Glutamatergic neuron (in vitro differentiated cells): Measurements from ENCODE around the gene BOD1. TPM values are rescaled to one million over a fixed set of nuclear protein-coding genes. Genes with fewer than 3 reads are reported as not detected.

Experiments
- DNase-seq: peaks from one replicate; pipeline ENCODE4 v3.0.0; 2022
- H3K27ac Mint-ChIP-seq: one replicate; pipeline ENCODE4 v1.8.0; 2020; ENCODE audit warnings: mild to moderate bottlenecking, mixed read lengths, inconsistent platforms; ENCODE audit not compliant: unreplicated experiment
- H3K27me3 Mint-ChIP-seq: one replicate; pipeline ENCODE4 v1.8.0; 2020; ENCODE audit warnings: mild to moderate bottlenecking, moderate library complexity, mixed read lengths, inconsistent platforms; ENCODE audit not compliant: unreplicated experiment
- H3K36me3 Mint-ChIP-seq: one replicate; pipeline ENCODE4 v1.8.0; 2020; ENCODE audit warnings: mild to moderate bottlenecking, mixed read lengths, inconsistent platforms; ENCODE audit not compliant: unreplicated experiment
- H3K4me1 Mint-ChIP-seq: one replicate; pipeline ENCODE4 v1.8.0; 2020; ENCODE audit warnings: mild to moderate bottlenecking, low read depth, mixed read lengths, inconsistent platforms; ENCODE audit not compliant: unreplicated experiment
- H3K4me3 Mint-ChIP-seq: one replicate; pipeline ENCODE4 v1.8.0; 2020; ENCODE audit warnings: mild to moderate bottlenecking, mixed read lengths, inconsistent platforms; ENCODE audit not compliant: unreplicated experiment
- H3K9me3 Mint-ChIP-seq: one replicate; pipeline ENCODE4 v1.8.0; 2020; ENCODE audit warnings: mild to moderate bottlenecking, moderate library complexity, mixed read lengths, inconsistent platforms; ENCODE audit not compliant: unreplicated experiment
- total RNA-seq: library from RNA; stranded (reverse); fragmentation: NEBNext Ultra II Directional; extraction: Animal tissue kit (Norgen Biotek cat#: 25700); gene quantifications from one replicate; pipeline ENCODE4 v1.2.1, GENCODE V29; 2021; ENCODE audit not compliant: unreplicated experiment
- TF ChIP-seq, protein P1 (sequence below): fragments of 200-600 bp; sonication (generic); IDR thresholded peaks from one replicate; pipeline ENCODE4 v1.5.0; 2021; ENCODE audit not compliant: partially characterized antibody, unreplicated experiment

Gene BOD1
- total RNA-seq, 1 donor from 2014 or later = 62.7 TPM

DNA sequence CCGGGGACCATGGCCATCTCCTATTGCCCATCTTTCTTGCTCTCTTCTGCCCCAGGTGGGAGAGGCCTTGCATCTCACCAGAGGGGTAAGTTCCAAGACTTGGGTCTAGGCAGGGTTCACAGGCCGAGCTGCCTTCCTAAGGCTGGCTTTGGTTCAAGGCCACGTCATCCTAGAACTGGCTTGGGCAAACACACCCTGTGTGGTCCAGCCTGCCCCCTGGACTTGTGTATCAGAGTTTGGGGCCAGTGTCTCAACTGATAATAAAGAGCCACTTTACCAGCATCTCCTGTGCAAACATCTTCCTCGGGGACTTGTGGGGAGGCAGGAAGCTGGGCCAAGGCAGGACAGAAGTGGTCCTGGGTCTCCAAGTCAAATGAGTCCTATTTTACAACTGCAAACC lies 17.8 kb downstream of the BOD1 start:
- H3K4me1 Mint-ChIP-seq = peaks cover 2% of the 10 kb centered on the region
- TF ChIP-seq, protein P1, sequence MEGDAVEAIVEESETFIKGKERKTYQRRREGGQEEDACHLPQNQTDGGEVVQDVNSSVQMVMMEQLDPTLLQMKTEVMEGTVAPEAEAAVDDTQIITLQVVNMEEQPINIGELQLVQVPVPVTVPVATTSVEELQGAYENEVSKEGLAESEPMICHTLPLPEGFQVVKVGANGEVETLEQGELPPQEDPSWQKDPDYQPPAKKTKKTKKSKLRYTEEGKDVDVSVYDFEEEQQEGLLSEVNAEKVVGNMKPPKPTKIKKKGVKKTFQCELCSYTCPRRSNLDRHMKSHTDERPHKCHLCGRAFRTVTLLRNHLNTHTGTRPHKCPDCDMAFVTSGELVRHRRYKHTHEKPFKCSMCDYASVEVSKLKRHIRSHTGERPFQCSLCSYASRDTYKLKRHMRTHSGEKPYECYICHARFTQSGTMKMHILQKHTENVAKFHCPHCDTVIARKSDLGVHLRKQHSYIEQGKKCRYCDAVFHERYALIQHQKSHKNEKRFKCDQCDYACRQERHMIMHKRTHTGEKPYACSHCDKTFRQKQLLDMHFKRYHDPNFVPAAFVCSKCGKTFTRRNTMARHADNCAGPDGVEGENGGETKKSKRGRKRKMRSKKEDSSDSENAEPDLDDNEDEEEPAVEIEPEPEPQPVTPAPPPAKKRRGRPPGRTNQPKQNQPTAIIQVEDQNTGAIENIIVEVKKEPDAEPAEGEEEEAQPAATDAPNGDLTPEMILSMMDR = no peak
- H3K27ac Mint-ChIP-seq = no peak overlapping the region
- no peak for DNase-seq
- no peak overlapping the region for H3K4me3 Mint-ChIP-seq
- H3K36me3 Mint-ChIP-seq = peaks cover 6% of the 10 kb centered on the region
- no peaks in the 10 kb centered on the region for H3K9me3 Mint-ChIP-seq
- H3K27me3 Mint-ChIP-seq = peaks cover 3% of the 10 kb centered on the region

DNA sequence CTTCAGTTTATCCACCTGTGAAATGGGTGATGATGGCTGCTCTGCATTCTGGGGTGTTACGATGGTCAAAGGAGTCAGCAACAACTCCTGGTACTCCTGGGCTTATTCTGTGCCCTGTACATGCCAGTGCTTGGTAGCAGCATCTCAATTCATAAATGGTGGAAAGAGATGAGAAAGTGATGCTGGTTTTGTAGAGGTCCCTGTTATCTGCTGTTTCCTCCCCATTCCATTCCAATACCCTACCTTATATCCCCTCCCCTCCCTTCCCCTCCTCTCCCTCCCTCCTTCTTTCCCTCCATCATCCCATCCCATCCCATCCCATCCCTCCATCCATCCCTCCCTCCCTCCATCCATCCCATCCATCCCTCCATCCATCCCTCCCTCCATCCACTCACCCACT lies 19.1 kb downstream of the BOD1 start:
- TF ChIP-seq, protein P1 = no peak
- peaks cover 3% of the 10 kb centered on the region for H3K27me3 Mint-ChIP-seq

DNA sequence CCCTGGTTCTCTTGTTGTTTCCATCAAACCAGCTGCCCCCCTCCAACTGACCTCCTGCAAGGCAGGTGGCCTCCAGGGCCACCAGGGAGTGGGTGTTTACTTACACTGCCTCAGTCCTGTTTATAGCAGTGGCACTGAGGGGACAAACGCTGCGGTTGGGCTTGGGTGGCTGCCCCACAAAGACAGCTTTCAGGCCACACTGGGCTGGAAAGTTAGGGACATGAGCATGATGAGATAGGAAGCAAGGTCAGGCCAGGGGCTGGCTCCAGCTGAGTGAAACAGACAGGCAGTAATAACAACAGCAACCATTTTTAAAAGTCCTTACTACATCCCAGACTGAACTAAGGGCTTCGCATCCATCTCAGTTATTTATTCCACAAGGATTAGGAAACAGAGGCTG lies 20.6 kb downstream of the BOD1 start:
- H3K27ac Mint-ChIP-seq = no peak overlapping the region
- peaks cover 5% of the 10 kb centered on the region for H3K9me3 Mint-ChIP-seq
- H3K4me3 Mint-ChIP-seq = no peak overlapping the region
- DNase-seq = no peak
- H3K27me3 Mint-ChIP-seq = peaks cover 3% of the 10 kb centered on the region
- no peaks in the 10 kb centered on the region for H3K4me1 Mint-ChIP-seq
- peaks cover 17% of the 10 kb centered on the region for H3K36me3 Mint-ChIP-seq
- TF ChIP-seq, protein P1 = no peak

More for the DNA sequence above, 19.1 kb downstream of the BOD1 start:
- Mint-ChIP-seq H3K27ac (no peak overlapping the region), H3K9me3 (peaks cover 2% of the 10 kb centered on the region), H3K4me3 (no peak overlapping the region), H3K36me3 (peaks cover 11% of the 10 kb centered on the region), H3K4me1 (peaks cover 1% of the 10 kb centered on the region)
- no peak for DNase-seq

- DNase-seq = no peak
- TF ChIP-seq, protein P1 = no peak
- Mint-ChIP-seq H3K27ac (no peak overlapping the region), H3K27me3 (peaks cover 1% of the 10 kb centered on the region), H3K4me1 (no peaks in the 10 kb centered on the region), H3K9me3 (peaks cover 7% of the 10 kb centered on the region), H3K4me3 (no peak overlapping the region), H3K36me3 (peaks cover 26% of the 10 kb centered on the region)
Observed at GRCh38 chr5:173594061-173594460, 22.4 kb downstream of the BOD1 start.

DNA sequence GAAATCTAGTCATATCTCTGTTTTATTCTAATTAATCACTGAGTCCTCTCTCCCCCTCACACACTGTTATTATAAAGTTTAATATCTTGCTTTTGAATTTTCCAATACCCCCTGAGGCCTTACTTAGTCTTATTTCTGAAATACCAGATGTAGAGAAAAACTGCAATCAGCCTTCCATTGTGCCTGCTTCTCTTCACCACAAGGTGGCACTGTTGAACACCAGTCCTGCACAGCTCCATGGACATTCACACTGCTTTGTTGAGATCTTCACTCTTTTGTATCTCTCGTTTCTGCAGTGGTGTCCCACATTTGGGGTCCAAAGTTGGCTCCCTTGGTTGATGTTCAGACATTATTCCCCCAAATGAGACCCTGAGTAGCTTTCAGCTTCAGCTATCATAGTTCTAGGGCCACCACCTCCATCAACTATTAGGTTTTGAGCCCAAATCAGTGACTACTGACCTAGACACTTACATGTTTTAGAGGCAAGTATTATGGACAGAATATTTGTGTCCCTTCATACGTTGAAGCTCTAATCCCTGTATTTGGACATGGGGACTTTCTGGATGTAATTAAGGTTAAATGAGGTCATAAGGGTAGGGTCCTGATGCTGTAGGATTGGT lies 24.3 kb downstream of the BOD1 start:
- TF ChIP-seq, protein P1 = peak; percentile 79
- Mint-ChIP-seq H3K4me1 (no peaks in the 10 kb centered on the region), H3K27me3 (no peaks in the 10 kb centered on the region), H3K4me3 (no peak overlapping the region), H3K27ac (no peak overlapping the region), H3K36me3 (peaks cover 36% of the 10 kb centered on the region), H3K9me3 (peaks cover 9% of the 10 kb centered on the region)
- no peak for DNase-seq
